WI38 (cell line): ENCODE measurements around the gene TSPAN9.

Source experiments
- H3K4me3 ChIP-seq: 2 replicates; pipeline ENCODE4 v1.5.1; 2011; ENCODE audit warnings: low read depth, mild to moderate bottlenecking, control low read depth, low read length
- CTCF ChIP-seq: IDR thresholded peaks from 2 replicates; pipeline ENCODE4 v1.5.1; 2012; ENCODE audit warnings: low read depth, mild to moderate bottlenecking, control low read depth, low read length

The TSPAN9 gene

GRCh38 chr12:3266638-3267037, 189.5 kb downstream of the TSPAN9 start:
- H3K4me3 ChIP-seq: no peak overlapping the region
- no peak for TF ChIP-seq CTCF

GRCh38 chr12:3267690-3268089, 190.5 kb downstream of the TSPAN9 start:
- TF ChIP-seq CTCF: no peak
- H3K4me3 ChIP-seq: no peak overlapping the region

DNA sequence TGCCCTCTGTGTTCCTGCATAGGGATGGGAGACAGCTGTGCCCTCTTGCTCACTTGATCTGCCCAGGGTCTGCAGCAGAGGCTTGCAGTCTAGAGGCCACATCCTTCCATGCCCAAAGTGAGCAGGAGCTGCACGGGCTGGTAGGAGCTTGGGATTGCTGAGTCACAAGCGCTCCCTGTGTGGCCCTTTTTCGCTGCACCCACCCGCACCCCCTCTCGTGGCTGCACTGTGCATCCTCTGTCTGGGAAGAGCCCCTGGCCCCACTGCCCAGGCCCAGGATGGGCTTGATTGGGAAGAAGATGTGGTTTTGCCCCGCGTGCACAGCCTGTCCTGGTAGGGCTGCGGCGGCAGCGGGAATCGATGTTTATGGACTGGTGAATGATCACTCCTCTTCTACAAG, 192.4 kb downstream of the TSPAN9 start:
- H3K4me3 ChIP-seq: no peak overlapping the region
- TF ChIP-seq CTCF: no peak

DNA sequence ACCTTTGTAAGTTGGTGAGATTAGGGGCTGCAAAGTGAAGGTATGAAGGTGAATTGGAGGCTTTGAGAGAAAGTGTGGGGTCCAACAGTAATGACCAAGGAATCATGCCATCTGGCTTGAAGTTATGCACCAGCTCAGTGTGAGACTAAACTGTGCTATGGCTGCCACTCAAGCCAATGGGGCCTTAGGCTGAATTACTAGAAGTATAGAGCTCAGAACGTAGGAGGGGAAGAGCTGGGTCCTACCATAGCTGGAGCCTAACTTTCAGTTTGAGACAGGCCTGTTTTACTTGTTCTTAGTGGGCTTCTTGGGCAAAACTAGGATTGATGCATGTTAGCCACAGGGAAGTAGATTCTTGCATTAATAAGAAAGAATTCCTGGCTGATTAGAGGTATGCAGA, 194.0 kb downstream of the TSPAN9 start:
- TF ChIP-seq CTCF: no peak
- H3K4me3 ChIP-seq: no peak overlapping the region

DNA sequence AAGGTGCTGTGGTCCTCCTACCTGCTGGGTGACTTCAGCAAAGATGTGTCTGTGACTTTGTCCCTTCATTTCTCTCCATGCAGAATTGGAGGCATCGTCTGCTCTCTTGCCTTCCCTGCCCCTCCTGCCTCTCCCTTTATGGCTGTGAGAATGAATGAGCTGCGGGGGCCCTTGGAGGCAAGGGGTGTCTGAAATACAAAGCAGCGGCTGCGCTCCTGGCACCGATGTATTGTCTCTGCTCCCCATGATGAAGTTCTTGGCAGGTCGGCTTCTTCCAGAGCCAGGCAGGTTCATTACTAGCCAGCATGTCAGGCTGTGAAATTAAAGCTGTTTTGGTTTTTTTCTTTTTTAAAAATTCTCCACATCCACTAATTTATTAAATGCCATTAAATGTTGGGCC, 194.5 kb downstream of the TSPAN9 start:
- no peak overlapping the region for H3K4me3 ChIP-seq
- TF ChIP-seq CTCF: no peak

GRCh38 chr12:3272958-3273357, 195.8 kb downstream of the TSPAN9 start:
- H3K4me3 ChIP-seq: no peak overlapping the region
- TF ChIP-seq CTCF: no peak

- H3K4me3 ChIP-seq: no peak overlapping the region
- TF ChIP-seq CTCF: no peak
Measured at GRCh38 chr12:3273409-3273853, 196.3 kb downstream of the TSPAN9 start.
